Measurements from ENCODE around the gene GPR139. TPM values are rescaled to one million over a fixed set of nuclear protein-coding genes. Genes with fewer than 3 reads are reported as not detected.

Gene GPR139
- total and polyA plus RNA-seq, 10 of the 15 experiments (the other 5 are each of a cell fraction or from before 2014, with no cell fraction given), result not detected

GRCh38 chr16:19997734-19998133, 76.0 kb downstream of the GPR139 start:
- Histone ChIP-seq H3K9me3 (replicated peaks; ENCODE audit: control insufficient read depth, insufficient read depth, low read length) (no peaks in the 10 kb centered on the region), H3K4me2 (ENCODE audit: control insufficient read depth, insufficient read depth) (no peak overlapping the region), H3K27ac (ENCODE audit: control insufficient read depth, insufficient read depth) (no peak overlapping the region), H3K4me3 (no peak overlapping the region), H3K9ac (ENCODE audit: control insufficient read depth, insufficient read depth, low read length) (no peak overlapping the region), H2AFZ (ENCODE audit: control insufficient read depth, low read depth, low read length) (no peak overlapping the region), H3K79me2 (ENCODE audit: control insufficient read depth, insufficient read depth, low read length) (no peaks in the 10 kb centered on the region), H3K36me3 (ENCODE audit: control insufficient read depth in 2 of 2, insufficient read depth in 2 of 2, low read length in 1 of 2) (no peaks in the 10 kb centered on the region), H4K20me1 (ENCODE audit: control insufficient read depth, insufficient read depth) (no peaks in the 10 kb centered on the region), H3K27me3 (replicated peaks in 1 of 2; ENCODE audit: control insufficient read depth in 2 of 2, insufficient read depth in 2 of 2, low read length in 1 of 2) (no peaks in the 10 kb centered on the region), H3K4me1 (ENCODE audit: control insufficient read depth, insufficient read depth, low read length) (no peaks in the 10 kb centered on the region)
- ChIA-PET CTCF (no interaction called here), RAD21 (ENCODE audit: unreplicated experiment) (no interaction called here), SMC1A (ENCODE audit: uncharacterized antibody, unreplicated experiment) (no interaction called here), POLR2A (no interaction called here)
- 30% methylated on average over 4 of the region's 4 CpGs for WGBS (ENCODE audit: insufficient coverage, insufficient replicate concordance, low lambda C conversion rate, missing lambda C conversion rate)
- no peak for ATAC-seq
- no peak for TF ChIP-seq EGR1 (IDR thresholded peaks at IDR 0.05; ENCODE audit: borderline replicate concordance in 1 of 2, low read depth in 2 of 2, low read length in 2 of 2)
- intact Hi-C loops (cut with micrococcal nuclease; ENCODE audit: unreplicated experiment) (no loop called here), in situ Hi-C loops (cut with MboI) (no loop called here)
- no TSS peak for BruUV-seq (replicated peaks)
- FAIRE-seq, result no peak
- no peak for DNase-seq (ENCODE audit: low read depth, low spot score)

GRCh38 chr16:19997264-19997663, 76.4 kb downstream of the GPR139 start:
- ChIA-PET RAD21 (ENCODE audit: unreplicated experiment) (no interaction called here), POLR2A (interaction anchor here (0.5 kb wide), 1 partner anchor 252 kb away, joined by 4 read pairs; no protein-coding TSS in a partner anchor), SMC1A (ENCODE audit: uncharacterized antibody, unreplicated experiment) (no interaction called here), CTCF (no interaction called here)
- intact Hi-C loops (cut with micrococcal nuclease; ENCODE audit: unreplicated experiment) (no loop called here), in situ Hi-C loops (cut with MboI) (no loop called here)
- Histone ChIP-seq H3K4me3 (no peak overlapping the region), H3K79me2 (ENCODE audit: control insufficient read depth, insufficient read depth, low read length) (no peaks in the 10 kb centered on the region), H2AFZ (ENCODE audit: control insufficient read depth, low read depth, low read length) (no peak overlapping the region), H3K4me2 (ENCODE audit: control insufficient read depth, insufficient read depth) (no peak overlapping the region), H3K27me3 (replicated peaks in 1 of 2; ENCODE audit: control insufficient read depth in 2 of 2, insufficient read depth in 2 of 2, low read length in 1 of 2) (no peaks in the 10 kb centered on the region), H3K27ac (ENCODE audit: control insufficient read depth, insufficient read depth) (no peak overlapping the region), H4K20me1 (ENCODE audit: control insufficient read depth, insufficient read depth) (no peaks in the 10 kb centered on the region), H3K9me3 (replicated peaks; ENCODE audit: control insufficient read depth, insufficient read depth, low read length) (no peaks in the 10 kb centered on the region), H3K36me3 (ENCODE audit: control insufficient read depth in 2 of 2, insufficient read depth in 2 of 2, low read length in 1 of 2) (no peaks in the 10 kb centered on the region), H3K9ac (ENCODE audit: control insufficient read depth, insufficient read depth, low read length) (no peak overlapping the region), H3K4me1 (ENCODE audit: control insufficient read depth, insufficient read depth, low read length) (no peaks in the 10 kb centered on the region)
- FAIRE-seq (no peak), DNase-seq (ENCODE audit: low read depth, low spot score) (no peak), ATAC-seq (no peak)
- TF ChIP-seq NBN (IDR thresholded peaks at IDR 0.05) (no peak), ESRRA (IDR thresholded peaks at IDR 0.05; ENCODE audit: low read length) (no peak), ZNF592 (IDR thresholded peaks at IDR 0.05) (no peak), E2F8 (IDR thresholded peaks at IDR 0.05; ENCODE audit: low read depth, partially characterized antibody) (no peak), JUND (IDR thresholded peaks at IDR 0.05; ENCODE audit: low read depth, low read length) (no peak), EP300 (IDR thresholded peaks at IDR 0.05; ENCODE audit: borderline replicate concordance in 1 of 2, control insufficient read depth in 1 of 2, low read depth in 2 of 2, low read length in 2 of 2) (no peak)
- WGBS (ENCODE audit: insufficient coverage, insufficient replicate concordance, low lambda C conversion rate, missing lambda C conversion rate), result 100% methylated on average over 2 of the region's 2 CpGs
- no TSS peak for BruUV-seq (replicated peaks)

Measured in GM12878 (cell line).